Right atrium auricular region (tissue), 2 donors: ENCODE results near the gene CYYR1. TPM values are rescaled to one million over a fixed set of nuclear protein-coding genes. Genes with fewer than 3 reads are reported as not detected.

Experiments used
- DNase-seq: peaks from one replicate; pipeline ENCODE4 v3.0.0-alpha.2; 2019; ENCODE audit warnings: low spot score
- H3K27ac ChIP-seq, 2 donors: fragments of 200-600 bp; sonication (generic); 1 replicate in 1 of 2; 2 replicates in 1 of 2; pipeline ENCODE4 v1.5.1; 2016 to 2019
- H3K27me3 ChIP-seq, 2 donors: fragments of 200-600 bp; sonication (generic); one replicate each; pipeline versions ENCODE4 v1.5.1 to v1.6.0; 2017 to 2019
- H3K36me3 ChIP-seq: fragments of 200-600 bp; sonication (generic); one replicate; pipeline ENCODE4 v1.5.1; 2016
- H3K4me1 ChIP-seq, 2 donors: fragments of 200-600 bp; sonication (generic); one replicate each; pipeline versions ENCODE4 v1.5.1 to v1.6.0; 2017 to 2019
- H3K4me3 ChIP-seq, 2 donors: fragments of 200-600 bp; sonication (generic); 1 replicate in 1 of 2; 2 replicates in 1 of 2; pipeline ENCODE4 v1.5.1; 2017 to 2019; ENCODE audit warnings: mild to moderate bottlenecking in 1 of 2, moderate library complexity in 1 of 2
- H3K9me3 ChIP-seq, 2 donors: fragments of 200-600 bp; sonication (generic); one replicate each; pipeline ENCODE4 v1.5.1; 2019
- CTCF ChIP-seq, 2 donors: fragments of 200-600 bp; sonication (generic); IDR thresholded peaks; one replicate each; pipeline ENCODE4 v1.5.1; 2019; ENCODE audit warnings: antibody characterized with exemption in 2 of 2
- total RNA-seq, 2 donors: library from RNA; depleted of rRNA; stranded (reverse); fragments of >200 nt; gene quantifications; one replicate each; pipeline ENCODE4 v1.1.0, GENCODE V29; 2016

The CYYR1 gene
- total RNA-seq, 2 donors from 2014 or later = 9.6 to 36.7 TPM

- Histone ChIP-seq H3K27me3 (no peaks in the 10 kb centered on the region), H3K36me3 (no peaks in the 10 kb centered on the region), H3K27ac (peak overlapping the region; percentile 17 to 24), H3K9me3 (no peaks in the 10 kb centered on the region), H3K4me1 (no peaks in the 10 kb centered on the region), H3K4me3 (no peak overlapping the region)
- no peak for TF ChIP-seq CTCF (IDR thresholded peaks at IDR 0.05)
- DNase-seq = no peak
Observed at GRCh38 chr21:26563856-26564503, 9.1 kb downstream of the CYYR1 start.

GRCh38 chr21:26560612-26561011, 12.5 kb downstream of the CYYR1 start:
- no peaks in the 10 kb centered on the region for H3K27me3 ChIP-seq
- H3K36me3 ChIP-seq = no peaks in the 10 kb centered on the region
- H3K9me3 ChIP-seq = no peaks in the 10 kb centered on the region
- no peak overlapping the region for H3K4me3 ChIP-seq
- H3K27ac ChIP-seq = no peak overlapping the region
- H3K4me1 ChIP-seq = no peaks in the 10 kb centered on the region
- no peak for DNase-seq
- TF ChIP-seq CTCF (IDR thresholded peaks at IDR 0.05) = no peak

GRCh38 chr21:26559099-26559498, 14.0 kb downstream of the CYYR1 start:
- Histone ChIP-seq H3K9me3 (no peaks in the 10 kb centered on the region), H3K27me3 (no peaks in the 10 kb centered on the region), H3K4me1 (no peaks in the 10 kb centered on the region), H3K27ac (no peak overlapping the region), H3K36me3 (no peaks in the 10 kb centered on the region), H3K4me3 (no peak overlapping the region)
- no peak for DNase-seq
- no peak for TF ChIP-seq CTCF (IDR thresholded peaks at IDR 0.05)

- no peak for DNase-seq
- Histone ChIP-seq H3K27me3 (no peaks in the 10 kb centered on the region), H3K27ac (no peak overlapping the region), H3K4me3 (no peak overlapping the region), H3K4me1 (no peaks in the 10 kb centered on the region), H3K9me3 (no peaks in the 10 kb centered on the region), H3K36me3 (no peaks in the 10 kb centered on the region)
- TF ChIP-seq CTCF (IDR thresholded peaks at IDR 0.05) = no peak
Observed at GRCh38 chr21:26557106-26557505, 16.0 kb downstream of the CYYR1 start.

- no peaks in the 10 kb centered on the region for H3K27me3 ChIP-seq
- TF ChIP-seq CTCF (IDR thresholded peaks at IDR 0.05) = no peak
- peak overlapping the region in 1 of 2 donors; percentile 18 for H3K27ac ChIP-seq
Observed at GRCh38 chr21:26555540-26556146, 17.4 kb downstream of the CYYR1 start.

GRCh38 chr21:26554365-26554764, 18.7 kb downstream of the CYYR1 start:
- DNase-seq = no peak
- H3K27me3 ChIP-seq = no peaks in the 10 kb centered on the region
- no peak for TF ChIP-seq CTCF (IDR thresholded peaks at IDR 0.05)
- no peak overlapping the region for H3K4me3 ChIP-seq
- H3K36me3 ChIP-seq = no peaks in the 10 kb centered on the region
- no peaks in the 10 kb centered on the region for H3K4me1 ChIP-seq
- no peaks in the 10 kb centered on the region for H3K9me3 ChIP-seq
- H3K27ac ChIP-seq = no peak overlapping the region

More at GRCh38 chr21:26555540-26556146, 17.4 kb downstream of the CYYR1 start:
- Histone ChIP-seq H3K9me3 (no peaks in the 10 kb centered on the region), H3K36me3 (no peaks in the 10 kb centered on the region), H3K4me1 (no peaks in the 10 kb centered on the region), H3K4me3 (no peak overlapping the region)
- no peak for DNase-seq
